ENCODE measurements around the gene C1orf174.

C1orf174 gene

GRCh38 chr1:3850857-3851256 is 49.2 kb downstream of the C1orf174 start:
- H3K4me3 ChIP-seq (ENCODE audit: low read depth, low read length): no peak overlapping the region
- no peak for TF ChIP-seq CTCF (IDR thresholded peaks at IDR 0.05; ENCODE audit: low read depth, low read length)

GRCh38 chr1:3847081-3847480 is 53.0 kb downstream of the C1orf174 start:
- TF ChIP-seq CTCF (IDR thresholded peaks at IDR 0.05; ENCODE audit: low read depth, low read length): no peak
- no peak overlapping the region for H3K4me3 ChIP-seq (ENCODE audit: low read depth, low read length)

- H3K4me3 ChIP-seq (ENCODE audit: low read depth, low read length): no peak overlapping the region
- no peak for TF ChIP-seq CTCF (IDR thresholded peaks at IDR 0.05; ENCODE audit: low read depth, low read length)
Observed at GRCh38 chr1:3846541-3846940, 53.5 kb downstream of the C1orf174 start.

- H3K4me3 ChIP-seq (ENCODE audit: low read depth, low read length): no peak overlapping the region
- no peak for TF ChIP-seq CTCF (IDR thresholded peaks at IDR 0.05; ENCODE audit: low read depth, low read length)
Observed at GRCh38 chr1:3842912-3843311, 57.2 kb downstream of the C1orf174 start.

GRCh38 chr1:3841491-3841890 is 58.6 kb downstream of the C1orf174 start:
- no peak overlapping the region for H3K4me3 ChIP-seq (ENCODE audit: low read depth, low read length)
- no peak for TF ChIP-seq CTCF (IDR thresholded peaks at IDR 0.05; ENCODE audit: low read depth, low read length)
